ENCODE results near the gene GDE1.

GDE1 gene

DNA sequence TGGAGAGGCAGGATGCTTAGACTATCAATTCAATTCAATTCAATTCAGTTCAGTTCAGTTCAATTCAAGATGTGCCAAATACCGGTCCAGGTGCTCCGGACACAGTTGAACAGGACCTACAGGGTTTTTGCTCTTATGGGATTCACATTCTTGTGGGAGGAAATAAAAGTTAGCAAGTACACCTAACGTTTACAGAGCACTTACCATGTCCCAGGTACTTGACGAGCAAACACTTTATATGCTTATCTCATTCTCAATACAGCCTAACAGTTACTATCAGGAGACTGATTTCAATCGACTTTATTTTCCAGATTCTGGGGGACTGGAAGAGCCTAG lies 467 bp upstream of the GDE1 start:
- H3K4me3 ChIP-seq (ENCODE audit: low read depth, low read length) = no peak overlapping the region
- TF ChIP-seq CTCF (IDR thresholded peaks at IDR 0.05; ENCODE audit: low read depth, low read length) (no peak), MYC (IDR thresholded peaks at IDR 0.05; ENCODE audit: low read depth, low read length) (no peak), MAX (IDR thresholded peaks at IDR 0.05; ENCODE audit: low read depth, low read length) (no peak), POLR2A (IDR thresholded peaks at IDR 0.05; ENCODE audit: extremely low read depth, insufficient read length) (no peak)
- no peak for DNase-seq (ENCODE audit: low read depth)

- TF ChIP-seq MYC (IDR thresholded peaks at IDR 0.05; ENCODE audit: low read depth, low read length) (no peak), CTCF (IDR thresholded peaks at IDR 0.05; ENCODE audit: low read depth, low read length) (no peak), MAX (IDR thresholded peaks at IDR 0.05; ENCODE audit: low read depth, low read length) (no peak), POLR2A (IDR thresholded peaks at IDR 0.05; ENCODE audit: extremely low read depth, insufficient read length) (no peak)
- DNase-seq (ENCODE audit: low read depth) = peak; percentile 47
- peak overlapping the region; percentile 87 for H3K4me3 ChIP-seq (ENCODE audit: low read depth, low read length)
Measured at GRCh38 chr16:19520861-19521331, 1.0 kb downstream of the GDE1 start.

- no peak for DNase-seq (ENCODE audit: low read depth)
- TF ChIP-seq MYC (IDR thresholded peaks at IDR 0.05; ENCODE audit: low read depth, low read length) (no peak), POLR2A (IDR thresholded peaks at IDR 0.05; ENCODE audit: extremely low read depth, insufficient read length) (no peak), MAX (IDR thresholded peaks at IDR 0.05; ENCODE audit: low read depth, low read length) (no peak), CTCF (IDR thresholded peaks at IDR 0.05; ENCODE audit: low read depth, low read length) (no peak)
- no peak overlapping the region for H3K4me3 ChIP-seq (ENCODE audit: low read depth, low read length)
Measured at GRCh38 chr16:19518388-19518787, 3.5 kb downstream of the GDE1 start.

- DNase-seq (ENCODE audit: low read depth) = no peak
- TF ChIP-seq MAX (IDR thresholded peaks at IDR 0.05; ENCODE audit: low read depth, low read length) = no peak
- TF ChIP-seq MYC (IDR thresholded peaks at IDR 0.05; ENCODE audit: low read depth, low read length) = no peak
- TF ChIP-seq POLR2A (IDR thresholded peaks at IDR 0.05; ENCODE audit: extremely low read depth, insufficient read length) = no peak
- TF ChIP-seq CTCF (IDR thresholded peaks at IDR 0.05; ENCODE audit: low read depth, low read length) = no peak
- no peak overlapping the region for H3K4me3 ChIP-seq (ENCODE audit: low read depth, low read length)
Measured at GRCh38 chr16:19517424-19518089, 4.3 kb downstream of the GDE1 start.

GRCh38 chr16:19515757-19516156 lies 6.1 kb downstream of the GDE1 start:
- DNase-seq (ENCODE audit: low read depth) = no peak
- no peak overlapping the region for H3K4me3 ChIP-seq (ENCODE audit: low read depth, low read length)
- TF ChIP-seq MAX (IDR thresholded peaks at IDR 0.05; ENCODE audit: low read depth, low read length) (no peak), POLR2A (IDR thresholded peaks at IDR 0.05; ENCODE audit: extremely low read depth, insufficient read length) (no peak), CTCF (IDR thresholded peaks at IDR 0.05; ENCODE audit: low read depth, low read length) (no peak), MYC (IDR thresholded peaks at IDR 0.05; ENCODE audit: low read depth, low read length) (no peak)

Measured in NB4 (cell line).